Measurements from ENCODE around the gene TPSD1.
"Not testable (repeated sequence)": the region's sequence is repeated elsewhere in the genome, so short reads cannot be mapped to it uniquely, and the experiment has no call there.

DNA sequence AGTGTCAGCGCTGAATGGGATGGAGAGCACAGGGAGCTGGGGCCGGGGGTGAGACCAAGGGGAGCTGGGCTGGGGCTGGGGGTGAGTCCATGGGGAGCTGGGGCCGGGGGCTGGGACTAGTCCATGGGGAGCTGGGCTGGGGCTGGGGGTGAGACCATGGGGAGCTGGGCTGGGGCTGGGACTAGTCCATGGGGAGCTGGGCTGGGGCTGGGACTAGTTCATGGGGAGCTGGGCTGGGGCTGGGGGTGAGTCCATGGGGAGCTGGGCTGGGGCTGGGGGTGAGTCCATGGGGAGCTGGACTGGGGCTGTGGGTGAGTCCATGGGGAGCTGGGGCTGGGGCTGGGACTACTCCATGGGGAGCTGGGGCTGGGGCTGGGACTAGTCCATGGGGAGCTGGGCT, 1.0 kb upstream of the TPSD1 start:
- TF ChIP-seq, protein P1, sequence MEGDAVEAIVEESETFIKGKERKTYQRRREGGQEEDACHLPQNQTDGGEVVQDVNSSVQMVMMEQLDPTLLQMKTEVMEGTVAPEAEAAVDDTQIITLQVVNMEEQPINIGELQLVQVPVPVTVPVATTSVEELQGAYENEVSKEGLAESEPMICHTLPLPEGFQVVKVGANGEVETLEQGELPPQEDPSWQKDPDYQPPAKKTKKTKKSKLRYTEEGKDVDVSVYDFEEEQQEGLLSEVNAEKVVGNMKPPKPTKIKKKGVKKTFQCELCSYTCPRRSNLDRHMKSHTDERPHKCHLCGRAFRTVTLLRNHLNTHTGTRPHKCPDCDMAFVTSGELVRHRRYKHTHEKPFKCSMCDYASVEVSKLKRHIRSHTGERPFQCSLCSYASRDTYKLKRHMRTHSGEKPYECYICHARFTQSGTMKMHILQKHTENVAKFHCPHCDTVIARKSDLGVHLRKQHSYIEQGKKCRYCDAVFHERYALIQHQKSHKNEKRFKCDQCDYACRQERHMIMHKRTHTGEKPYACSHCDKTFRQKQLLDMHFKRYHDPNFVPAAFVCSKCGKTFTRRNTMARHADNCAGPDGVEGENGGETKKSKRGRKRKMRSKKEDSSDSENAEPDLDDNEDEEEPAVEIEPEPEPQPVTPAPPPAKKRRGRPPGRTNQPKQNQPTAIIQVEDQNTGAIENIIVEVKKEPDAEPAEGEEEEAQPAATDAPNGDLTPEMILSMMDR (IDR thresholded peaks at IDR 0.05), result not testable (repeated sequence)
- not testable (repeated sequence) for TF ChIP-seq POLR2A (IDR thresholded peaks at IDR 0.05)
